ENCODE data around the gene IRX1. TPM values are rescaled to one million over a fixed set of nuclear protein-coding genes. Genes with fewer than 3 reads are reported as not detected.

The IRX1 gene
- total RNA-seq, 4 donors from 2014 or later, result not detected

- DNase-seq, result no peak
- Histone ChIP-seq H3K27me3 (peaks cover 0 to 11% of the 10 kb centered on the region in 2 donors), H3K27ac (no peak overlapping the region), H3K36me3 (no peaks in the 10 kb centered on the region), H3K4me3 (no peak overlapping the region), H3K9me3 (no peaks in the 10 kb centered on the region), H3K4me1 (no peaks in the 10 kb centered on the region)
- intact Hi-C loops (cut with DNase I; ENCODE audit: low total_unique reads), result no loop called here
- TF ChIP-seq, protein P1, sequence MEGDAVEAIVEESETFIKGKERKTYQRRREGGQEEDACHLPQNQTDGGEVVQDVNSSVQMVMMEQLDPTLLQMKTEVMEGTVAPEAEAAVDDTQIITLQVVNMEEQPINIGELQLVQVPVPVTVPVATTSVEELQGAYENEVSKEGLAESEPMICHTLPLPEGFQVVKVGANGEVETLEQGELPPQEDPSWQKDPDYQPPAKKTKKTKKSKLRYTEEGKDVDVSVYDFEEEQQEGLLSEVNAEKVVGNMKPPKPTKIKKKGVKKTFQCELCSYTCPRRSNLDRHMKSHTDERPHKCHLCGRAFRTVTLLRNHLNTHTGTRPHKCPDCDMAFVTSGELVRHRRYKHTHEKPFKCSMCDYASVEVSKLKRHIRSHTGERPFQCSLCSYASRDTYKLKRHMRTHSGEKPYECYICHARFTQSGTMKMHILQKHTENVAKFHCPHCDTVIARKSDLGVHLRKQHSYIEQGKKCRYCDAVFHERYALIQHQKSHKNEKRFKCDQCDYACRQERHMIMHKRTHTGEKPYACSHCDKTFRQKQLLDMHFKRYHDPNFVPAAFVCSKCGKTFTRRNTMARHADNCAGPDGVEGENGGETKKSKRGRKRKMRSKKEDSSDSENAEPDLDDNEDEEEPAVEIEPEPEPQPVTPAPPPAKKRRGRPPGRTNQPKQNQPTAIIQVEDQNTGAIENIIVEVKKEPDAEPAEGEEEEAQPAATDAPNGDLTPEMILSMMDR (IDR thresholded peaks at IDR 0.05), result no peak
- no peak for TF ChIP-seq POLR2A (IDR thresholded peaks at IDR 0.05)
These were observed 10.7 kb upstream of the IRX1 start for GRCh38 chr5:3584724-3585531.

DNA sequence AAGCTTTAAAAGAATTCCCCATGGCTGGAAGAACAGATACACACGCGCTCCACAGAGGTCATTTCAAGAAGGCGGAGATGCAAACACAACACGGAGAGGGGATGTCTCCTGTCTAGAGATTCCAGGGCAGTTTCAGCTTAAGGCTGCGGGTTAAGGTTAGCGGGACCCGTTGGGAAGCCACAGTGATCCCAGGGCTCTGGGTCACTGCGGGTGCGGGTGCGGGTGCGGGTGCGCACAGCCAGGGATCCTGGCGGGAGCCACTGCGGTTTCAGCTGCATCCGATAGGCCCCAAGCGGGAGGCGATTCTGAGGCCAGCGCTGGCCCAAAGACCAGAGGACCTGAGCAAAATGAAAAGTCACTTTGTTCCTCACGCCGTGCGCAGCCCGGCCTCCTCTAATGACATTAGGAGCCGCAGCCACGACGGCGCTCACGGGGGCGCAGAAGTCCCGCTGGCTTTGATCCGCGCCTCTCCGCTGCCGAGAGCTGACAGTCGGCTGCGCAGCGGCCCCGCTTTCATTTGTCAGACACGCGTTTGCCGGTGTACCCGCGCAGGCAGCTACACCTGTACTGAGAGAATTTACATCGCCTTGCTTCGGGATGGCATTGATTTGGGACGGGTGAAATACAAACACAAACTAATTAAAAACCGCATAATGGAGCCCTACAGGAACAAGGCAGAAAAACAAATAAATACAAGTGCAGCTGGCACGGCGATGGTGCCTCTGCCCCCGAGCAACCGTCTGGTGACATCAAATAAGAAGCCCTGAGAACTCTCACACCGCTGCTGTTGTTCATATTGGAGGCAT is 5.3 kb upstream of the IRX1 start:
- peaks cover 0 to 63% of the 10 kb centered on the region in 2 donors for H3K27me3 ChIP-seq
- no peak for DNase-seq
- TF ChIP-seq, protein P1 (IDR thresholded peaks at IDR 0.05), result no peak
- no peak for TF ChIP-seq POLR2A (IDR thresholded peaks at IDR 0.05)
- no peak overlapping the region for H3K27ac ChIP-seq
- no peaks in the 10 kb centered on the region for H3K36me3 ChIP-seq
- intact Hi-C loops (cut with DNase I; ENCODE audit: low total_unique reads), result no loop called here
- no peak overlapping the region for H3K4me3 ChIP-seq
- H3K4me1 ChIP-seq, result peaks cover 0 to 15% of the 10 kb centered on the region in 2 donors
- no peaks in the 10 kb centered on the region for H3K9me3 ChIP-seq

- peaks cover 0 to 65% of the 10 kb centered on the region in 2 donors for H3K27me3 ChIP-seq
- H3K36me3 ChIP-seq, result no peaks in the 10 kb centered on the region
- no peak for TF ChIP-seq POLR2A (IDR thresholded peaks at IDR 0.05)
- TF ChIP-seq, protein P1 (IDR thresholded peaks at IDR 0.05), result no peak
- intact Hi-C loops (cut with DNase I; ENCODE audit: low total_unique reads), result no loop called here
- H3K4me1 ChIP-seq, result peaks cover 0 to 15% of the 10 kb centered on the region in 2 donors
- no peaks in the 10 kb centered on the region for H3K9me3 ChIP-seq
- H3K27ac ChIP-seq, result no peak overlapping the region
- no peak for DNase-seq
- no peak overlapping the region for H3K4me3 ChIP-seq
These were observed 4.4 kb upstream of the IRX1 start for GRCh38 chr5:3590967-3591900.

- TF ChIP-seq POLR2A (IDR thresholded peaks at IDR 0.05), result no peak
- TF ChIP-seq, protein P1 (IDR thresholded peaks at IDR 0.05), result no peak
- Histone ChIP-seq H3K4me3 (no peak overlapping the region), H3K36me3 (no peaks in the 10 kb centered on the region), H3K27me3 (peaks cover 0 to 69% of the 10 kb centered on the region in 2 donors), H3K27ac (no peak overlapping the region), H3K4me1 (peaks cover 0 to 15% of the 10 kb centered on the region in 2 donors), H3K9me3 (no peaks in the 10 kb centered on the region)
- intact Hi-C loops (cut with DNase I; ENCODE audit: low total_unique reads), result no loop called here
- DNase-seq, result no peak
These were observed 3.3 kb upstream of the IRX1 start for GRCh38 chr5:3592298-3592697.
